Coronary artery (tissue), 2 donors: ENCODE data around the gene ACP2.
A peak's percentile ranks its signal among the peaks of the same experiment; 100 is the strongest.

Experiments
- DNase-seq: peaks from one replicate; pipeline ENCODE4 v3.0.0-alpha.2; 2017; ENCODE audit warnings: low spot score
- H3K27ac ChIP-seq, 2 donors: fragments of 200-600 bp; sonication (generic); one replicate each; pipeline ENCODE4 v1.5.1; 2016 to 2019
- H3K4me3 ChIP-seq: fragments of 200-600 bp; sonication (generic); 2 replicates; pipeline ENCODE4 v1.5.1; 2016; ENCODE audit warnings: mild to moderate bottlenecking, moderate library complexity
- CTCF ChIP-seq: fragments of 200-600 bp; sonication (generic); IDR thresholded peaks from one replicate; pipeline ENCODE4 v1.5.1; 2019; ENCODE audit warnings: antibody characterized with exemption

ACP2 gene

DNA sequence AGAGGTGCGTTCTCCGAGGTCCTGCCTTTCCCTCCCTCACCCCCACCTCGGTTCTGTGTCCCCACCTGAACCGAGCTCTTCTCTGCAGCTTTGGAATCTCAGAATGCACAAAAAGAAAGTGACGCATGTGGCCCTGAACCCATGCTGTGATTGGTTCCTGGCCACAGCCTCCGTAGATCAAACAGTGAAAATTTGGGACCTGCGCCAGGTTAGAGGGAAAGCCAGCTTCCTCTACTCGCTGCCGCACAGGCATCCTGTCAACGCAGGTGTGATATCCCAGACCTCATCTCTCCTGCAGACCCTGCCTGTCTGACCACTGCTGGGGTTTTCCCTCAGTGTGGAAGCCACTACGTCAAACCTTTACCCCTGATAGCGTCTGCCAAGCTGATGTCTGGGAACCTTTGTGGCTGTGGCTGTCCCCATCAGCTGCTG is 13.9 kb downstream of the ACP2 start:
- DNase-seq, result no peak
- Histone ChIP-seq H3K4me3 (no peak overlapping the region), H3K27ac (no peak overlapping the region)
- no peak for TF ChIP-seq CTCF

DNA sequence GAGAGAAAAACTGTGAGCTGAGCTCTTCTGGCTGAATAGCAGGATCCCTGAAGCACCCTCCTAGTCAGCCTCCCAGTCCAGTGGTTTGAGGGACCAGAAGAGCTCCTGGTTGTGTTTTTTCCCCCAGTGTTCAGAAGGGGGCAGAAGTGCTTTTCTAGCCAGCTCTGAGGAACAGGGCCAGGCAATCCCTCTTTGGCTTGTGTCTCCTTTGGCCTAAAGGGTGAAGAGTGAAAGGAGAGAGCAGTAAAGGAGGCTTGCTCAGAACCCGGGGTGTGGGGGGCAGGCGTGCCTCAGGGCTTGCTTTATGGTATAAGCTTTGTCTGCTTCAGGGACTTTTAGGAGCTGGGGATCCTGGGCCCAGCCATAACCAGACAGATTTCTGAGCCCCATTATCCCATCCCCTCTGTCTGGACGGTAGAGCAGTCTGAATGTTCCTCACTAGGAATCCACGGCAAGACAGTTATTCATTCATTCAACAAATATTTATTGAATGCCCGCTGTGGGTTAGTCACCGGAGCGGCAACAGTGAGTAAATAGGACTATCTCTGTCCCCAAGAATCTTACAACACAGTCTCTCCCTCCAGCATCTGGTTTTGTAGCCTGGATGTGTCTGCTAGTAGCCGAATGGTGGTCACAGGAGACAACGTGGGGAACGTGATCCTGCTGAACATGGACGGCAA is 14.5 kb downstream of the ACP2 start:
- H3K27ac ChIP-seq, result peak overlapping the region in 1 of 2 donors; percentile 26
- no peak overlapping the region for H3K4me3 ChIP-seq
- no peak for DNase-seq
- no peak for TF ChIP-seq CTCF

GRCh38 chr11:47233051-47233450 is 15.6 kb downstream of the ACP2 start:
- no peak for DNase-seq
- Histone ChIP-seq H3K27ac (no peak overlapping the region), H3K4me3 (no peak overlapping the region)
- TF ChIP-seq CTCF, result no peak

- TF ChIP-seq CTCF, result no peak
- DNase-seq, result no peak
- no peak overlapping the region for H3K4me3 ChIP-seq
- H3K27ac ChIP-seq, result no peak overlapping the region
Observed at GRCh38 chr11:47229161-47229560, 19.5 kb downstream of the ACP2 start.

DNA sequence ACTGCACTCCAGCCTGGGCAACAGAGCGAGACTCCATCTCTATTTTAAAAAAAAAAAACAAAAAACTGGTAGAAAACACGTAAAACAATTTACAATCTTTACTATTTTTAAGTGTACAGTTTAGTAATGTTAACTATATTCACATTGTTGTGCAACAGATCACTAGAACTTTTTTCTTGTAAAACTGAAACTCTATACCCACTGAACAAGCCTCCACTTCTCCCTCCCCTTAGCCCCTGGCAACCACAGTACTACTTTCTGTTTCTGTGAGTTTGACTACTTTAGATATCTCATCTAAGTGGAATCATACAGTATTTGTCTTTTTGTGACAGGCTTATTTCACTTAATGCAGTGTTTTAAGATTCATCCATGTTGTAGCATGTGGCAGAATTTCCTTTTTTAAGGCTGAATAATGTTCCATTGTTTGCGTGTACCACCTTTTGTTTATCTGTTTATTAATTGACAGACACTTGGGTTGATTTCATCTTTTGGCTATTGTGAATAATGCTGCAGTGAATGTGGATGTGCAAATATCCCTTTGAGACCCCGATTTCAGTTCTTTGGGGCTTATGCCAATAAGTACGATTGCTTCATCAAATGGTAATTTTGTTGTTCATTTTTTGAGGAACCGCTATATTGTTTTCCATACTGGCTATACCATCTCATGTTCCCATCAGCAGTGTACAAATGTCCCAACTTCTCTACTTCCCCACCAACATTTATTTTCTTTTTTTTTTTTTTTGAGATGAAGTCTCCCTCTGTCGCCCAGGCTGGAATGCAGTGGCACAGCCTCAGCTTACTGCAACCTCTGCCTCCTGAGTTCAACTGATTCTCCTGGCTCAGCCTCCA is 22.8 kb downstream of the ACP2 start:
- no peak overlapping the region for H3K4me3 ChIP-seq
- no peak for DNase-seq
- no peak overlapping the region for H3K27ac ChIP-seq
- TF ChIP-seq CTCF, result no peak

GRCh38 chr11:47222696-47223095 is 25.9 kb downstream of the ACP2 start:
- no peak overlapping the region for H3K4me3 ChIP-seq
- no peak overlapping the region for H3K27ac ChIP-seq
- DNase-seq, result no peak
- TF ChIP-seq CTCF, result no peak
